Stimulated activated CD4-positive, alpha-beta T cell treated with anti-CD3 and anti-CD28 coated beads, Interleukin-4, amount 100 ng/mL, for 1 hour (primary cell): ENCODE measurements around the gene MRM2.
A peak's percentile ranks its signal among the peaks of the same experiment; 100 is the strongest.

Experiments used
- DNase-seq: peaks from one replicate; pipeline ENCODE4 v3.0.0-alpha.2; 2020

Gene MRM2

DNA sequence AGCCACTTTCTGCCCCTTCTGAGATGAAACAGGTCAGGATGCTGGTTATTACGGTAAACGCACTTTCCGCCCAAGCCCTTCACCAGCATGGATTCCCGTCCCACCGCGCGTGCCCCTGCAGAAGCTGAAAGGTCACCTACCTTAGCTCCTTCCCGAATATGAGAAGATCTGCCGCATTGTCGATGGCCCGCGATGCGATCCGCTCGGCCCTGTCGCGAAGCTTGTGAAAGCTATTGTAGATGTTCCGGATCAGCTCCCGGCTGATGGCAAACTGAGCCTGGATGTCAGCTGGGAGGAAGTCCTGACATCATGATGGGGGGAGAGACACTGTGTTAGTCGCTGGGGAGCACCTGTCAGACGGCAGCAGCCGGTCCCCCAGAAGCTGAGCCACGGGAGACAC is 22.2 kb upstream of the MRM2 start:
- no peak for DNase-seq

GRCh38 chr7:2263176-2263575 is 21.2 kb upstream of the MRM2 start:
- DNase-seq: no peak

DNA sequence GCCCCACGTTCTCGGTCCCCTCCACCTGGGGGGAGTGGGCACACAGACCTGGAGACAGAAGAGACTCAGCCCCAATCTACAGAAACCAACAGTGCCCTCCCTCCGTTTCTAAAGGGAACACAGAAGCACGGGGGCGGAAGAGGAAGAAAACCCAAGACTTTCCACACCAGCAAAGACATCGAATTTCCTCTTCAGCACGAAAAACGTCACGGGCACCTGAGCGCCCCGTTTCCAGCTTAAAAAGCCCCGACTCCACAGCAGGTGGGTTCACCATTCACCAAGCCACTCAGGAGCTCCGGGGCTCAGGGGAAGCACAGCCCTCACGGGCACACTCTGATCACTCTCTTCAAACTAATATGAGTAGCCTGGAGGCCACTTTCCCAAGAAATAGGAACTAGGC is 19.6 kb upstream of the MRM2 start:
- no peak for DNase-seq

GRCh38 chr7:2260820-2261219 is 18.8 kb upstream of the MRM2 start:
- no peak for DNase-seq

DNA sequence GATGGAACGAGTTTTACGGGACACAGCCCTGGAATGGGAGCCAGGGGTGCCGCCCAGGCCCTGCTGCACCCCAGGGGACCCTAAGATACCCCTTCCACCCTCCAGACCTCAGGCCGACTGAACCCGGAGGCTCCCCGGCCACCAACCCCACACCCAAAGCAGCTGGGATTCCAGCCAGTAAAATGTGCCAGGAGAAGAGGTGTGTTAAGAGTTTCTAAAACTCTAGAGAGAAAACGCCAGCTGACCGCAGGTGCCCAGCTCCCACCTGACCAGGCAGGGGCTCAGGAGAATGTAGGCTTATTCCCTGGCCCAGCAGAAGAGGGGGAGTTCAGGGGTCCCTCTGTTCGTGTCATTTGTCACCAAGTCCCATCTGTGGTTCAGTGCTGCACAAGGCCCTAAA is 17.5 kb upstream of the MRM2 start:
- DNase-seq: no peak

DNA sequence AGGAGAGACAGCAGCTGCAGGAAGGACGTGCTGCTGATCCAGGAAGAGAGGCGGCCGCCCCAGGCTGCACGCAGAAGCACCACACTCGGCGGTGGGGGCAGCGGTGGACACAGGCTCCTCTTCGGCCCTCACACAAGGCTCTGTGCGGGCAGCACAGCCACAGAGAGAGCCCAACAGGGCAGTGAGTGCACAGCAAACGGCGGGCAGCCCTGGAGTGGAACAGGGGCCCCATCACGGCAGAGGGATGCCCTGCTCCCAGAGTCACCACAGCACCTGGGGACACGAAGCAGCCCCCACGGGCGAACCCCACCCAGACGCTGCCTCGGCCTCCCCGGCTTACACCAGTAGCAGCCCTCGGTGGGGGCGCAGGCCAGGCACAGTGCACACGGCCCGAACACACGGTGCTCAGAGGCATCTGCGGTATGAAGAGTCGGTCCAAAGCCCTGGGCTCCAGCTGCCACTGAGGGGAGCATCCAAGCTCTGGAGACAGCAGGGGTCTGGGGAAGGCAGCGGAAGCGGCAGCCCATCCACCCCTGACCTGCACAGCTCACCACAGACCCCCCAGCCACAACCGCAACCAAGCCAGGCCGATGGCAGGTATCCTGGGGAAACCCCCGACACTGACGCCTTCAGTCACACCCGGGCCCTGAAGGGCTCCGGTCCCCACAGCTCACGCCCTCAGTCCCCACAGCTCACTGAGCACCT is 16.8 kb upstream of the MRM2 start:
- no peak for DNase-seq

DNA sequence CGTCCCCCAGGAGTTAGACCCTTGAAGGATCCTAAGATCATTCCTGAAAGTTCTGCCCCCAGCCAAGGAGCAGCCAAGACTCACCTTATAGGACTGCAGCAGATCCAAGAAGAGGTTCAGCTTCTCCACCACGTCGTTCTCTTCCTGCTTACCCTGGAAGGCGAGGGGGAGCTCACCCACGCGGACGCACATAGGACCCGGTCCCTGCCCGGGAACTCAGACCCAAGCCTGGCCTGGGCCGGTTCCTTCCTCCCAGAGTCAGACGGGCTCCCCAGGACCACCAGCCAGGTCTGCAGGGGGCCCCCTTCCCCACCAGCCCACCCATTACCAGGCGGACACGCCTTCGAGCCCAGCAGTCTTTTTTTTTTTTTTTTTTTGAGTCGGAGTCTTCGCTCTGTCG is 15.6 kb upstream of the MRM2 start:
- no peak for DNase-seq

- DNase-seq: no peak
These were observed 15.1 kb upstream of the MRM2 start for GRCh38 chr7:2257046-2257551.

GRCh38 chr7:2256306-2257045 is 14.5 kb upstream of the MRM2 start:
- no peak for DNase-seq

DNA sequence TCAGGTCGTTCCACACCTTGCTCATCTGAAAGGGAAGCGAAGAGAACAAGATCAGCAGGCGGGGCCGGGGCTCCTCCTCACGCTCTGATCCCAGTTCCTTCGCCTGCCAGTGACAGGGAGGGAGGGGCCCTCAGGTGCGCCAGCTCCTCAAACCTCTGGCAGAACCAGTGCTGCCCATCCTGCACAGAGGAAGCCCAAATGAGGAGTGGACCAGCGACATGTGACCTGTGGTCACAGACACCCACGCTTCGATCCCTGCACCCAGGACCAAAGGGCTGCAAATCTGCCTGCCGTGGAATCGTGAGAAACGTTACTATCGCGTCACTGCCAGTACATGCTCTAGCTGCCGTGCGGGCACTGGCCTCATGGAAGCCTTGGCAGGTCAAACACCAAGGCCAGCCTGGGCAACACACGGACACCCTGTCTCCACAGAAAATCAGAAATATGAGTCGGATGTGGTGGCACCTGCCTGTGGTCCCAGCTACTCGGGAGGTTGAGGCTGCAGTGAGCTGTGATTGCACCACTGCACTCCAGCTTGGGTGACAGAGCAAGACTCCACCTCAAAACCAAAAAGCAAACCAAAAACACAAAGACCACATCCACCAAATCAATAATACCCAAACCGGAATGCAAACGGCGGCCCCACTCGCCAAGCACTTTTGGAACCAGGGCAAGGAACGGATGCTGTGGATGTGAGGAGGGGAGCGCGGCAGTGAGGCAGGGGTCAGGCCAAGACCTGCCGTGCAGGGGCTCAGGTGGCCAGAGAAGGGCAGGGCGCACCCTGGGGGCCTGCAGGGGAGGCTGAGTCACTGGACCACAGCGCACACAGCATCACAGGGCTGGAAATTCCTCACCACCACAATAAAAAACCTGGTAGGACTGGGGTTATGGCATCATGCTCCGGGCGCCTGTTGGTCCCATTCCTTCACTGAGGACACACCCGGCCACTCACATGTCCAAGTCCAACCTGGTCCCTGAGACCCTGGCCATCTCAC is 13.4 kb upstream of the MRM2 start:
- DNase-seq: no peak

- DNase-seq: no peak
These were observed 12.6 kb upstream of the MRM2 start for GRCh38 chr7:2254429-2255144.

DNA sequence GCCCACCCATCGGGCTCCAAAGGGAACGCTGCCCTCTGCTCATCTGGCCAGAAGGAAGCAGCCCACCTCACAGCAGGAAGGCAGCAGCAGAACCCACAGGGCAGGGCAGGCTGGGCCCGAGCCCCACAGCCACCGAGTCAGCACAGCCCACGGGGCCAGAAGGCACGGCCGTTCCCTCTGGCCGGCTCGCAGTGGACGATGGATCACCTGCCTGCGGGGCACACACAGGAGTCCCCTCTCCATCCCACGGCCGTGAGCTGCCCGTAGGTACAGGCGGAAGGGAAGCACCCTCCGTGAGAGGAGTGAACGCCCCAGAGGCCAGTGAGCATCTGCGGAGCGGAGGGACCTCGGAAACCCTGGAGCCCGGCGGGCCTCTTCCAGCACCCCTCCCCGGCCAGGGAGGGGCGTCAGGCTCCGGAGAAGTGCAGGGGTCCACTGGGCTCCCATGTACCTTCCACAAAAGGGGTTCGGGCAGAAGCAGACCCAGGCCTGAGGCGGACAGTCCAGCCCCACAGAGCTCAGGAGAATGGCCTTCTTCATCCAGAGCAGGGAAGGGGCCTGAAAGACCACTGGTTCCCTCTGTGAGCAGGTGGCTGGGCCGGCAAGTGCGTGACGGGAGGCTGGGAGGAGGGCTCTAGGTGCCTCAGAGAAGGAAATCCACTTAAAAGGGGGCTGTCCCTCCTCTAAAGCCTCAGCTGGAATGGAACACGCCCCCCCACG is 11.7 kb upstream of the MRM2 start:
- no peak for DNase-seq

DNA sequence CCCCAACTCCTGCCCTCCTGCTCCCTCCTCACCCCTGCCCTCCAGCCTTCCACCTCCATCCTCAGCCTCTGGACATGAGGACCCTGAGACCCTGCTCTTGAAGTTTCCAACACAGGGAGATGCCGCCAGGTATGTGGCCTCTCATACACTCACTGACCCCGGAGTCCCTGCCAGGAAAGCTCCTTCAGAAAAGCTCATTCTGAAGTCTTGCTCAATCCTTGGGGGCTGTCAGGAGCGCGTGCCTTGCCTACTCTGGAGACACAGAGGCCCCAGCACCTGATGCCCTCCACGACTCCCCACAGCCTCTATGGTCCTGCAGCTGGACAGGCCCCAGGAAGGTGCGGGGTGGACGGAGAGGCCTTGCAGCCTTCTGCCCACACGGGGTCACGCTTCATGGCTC is 11.0 kb upstream of the MRM2 start:
- DNase-seq: no peak

DNA sequence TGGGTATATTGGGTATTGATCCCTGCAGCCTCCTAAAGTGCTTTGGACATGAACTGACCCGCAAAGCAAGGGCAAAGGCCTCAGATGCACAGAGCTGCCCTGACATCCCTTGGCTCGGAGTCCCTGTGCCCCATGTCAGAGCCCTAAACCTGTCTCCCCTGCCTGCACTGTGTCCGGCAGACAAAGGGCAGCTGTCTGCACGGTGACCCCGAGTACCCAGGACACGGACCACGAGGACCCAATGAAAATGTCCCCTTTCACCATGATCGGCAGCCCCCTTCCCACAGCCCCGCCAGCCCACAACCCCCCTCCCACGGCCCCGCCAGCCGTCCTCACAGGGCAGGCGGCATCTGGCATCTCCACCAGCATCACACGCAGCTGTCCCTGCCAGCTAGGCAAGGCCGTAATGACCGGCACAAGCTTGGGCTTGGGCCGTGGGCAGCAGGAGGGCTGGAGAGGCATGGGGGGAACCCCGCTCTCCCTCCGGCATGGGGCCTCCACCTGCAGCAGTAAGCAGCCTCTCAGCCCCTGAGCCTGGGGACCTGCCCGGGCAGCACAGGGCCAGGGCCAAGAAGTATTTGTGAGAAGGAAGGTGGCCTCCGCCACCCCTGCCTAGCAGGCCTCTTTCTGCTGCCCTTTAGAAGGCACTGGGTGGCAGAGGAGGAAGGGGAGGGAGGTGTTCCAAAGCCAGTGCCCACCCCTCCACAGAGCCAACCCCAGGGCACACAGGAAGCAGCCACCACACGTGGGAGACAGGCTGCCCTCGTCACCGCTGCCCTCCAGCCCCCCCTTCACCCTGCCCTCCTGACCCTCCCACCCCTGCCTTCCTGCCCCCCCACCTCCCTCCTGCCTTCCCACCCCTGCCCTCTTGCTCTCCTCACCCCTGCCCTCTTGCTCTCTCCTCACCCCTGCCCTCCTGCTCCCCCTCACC is 10.1 kb upstream of the MRM2 start:
- DNase-seq: no peak

DNA sequence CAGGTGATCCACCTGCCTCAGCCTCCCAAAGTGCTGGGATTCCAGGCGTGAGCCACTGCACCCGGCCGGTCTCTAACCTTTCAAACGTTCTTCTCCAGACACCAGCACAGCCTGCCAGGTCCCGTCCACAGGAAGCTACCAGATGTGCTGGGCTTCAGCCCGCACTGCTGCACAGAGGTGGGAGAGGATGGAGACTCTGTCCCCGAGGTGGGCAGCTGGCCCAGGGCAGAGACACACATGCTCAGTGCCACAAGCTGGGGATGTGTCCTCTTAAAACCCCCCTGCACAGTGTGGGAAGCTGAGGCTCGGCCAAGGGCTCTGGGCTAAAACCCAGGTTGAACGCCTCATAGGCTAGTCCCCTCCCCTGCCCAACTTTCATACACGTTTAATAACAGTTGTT is 9.4 kb upstream of the MRM2 start:
- no peak for DNase-seq

- DNase-seq: no peak
These were observed 7.8 kb upstream of the MRM2 start for GRCh38 chr7:2249744-2250323.

DNA sequence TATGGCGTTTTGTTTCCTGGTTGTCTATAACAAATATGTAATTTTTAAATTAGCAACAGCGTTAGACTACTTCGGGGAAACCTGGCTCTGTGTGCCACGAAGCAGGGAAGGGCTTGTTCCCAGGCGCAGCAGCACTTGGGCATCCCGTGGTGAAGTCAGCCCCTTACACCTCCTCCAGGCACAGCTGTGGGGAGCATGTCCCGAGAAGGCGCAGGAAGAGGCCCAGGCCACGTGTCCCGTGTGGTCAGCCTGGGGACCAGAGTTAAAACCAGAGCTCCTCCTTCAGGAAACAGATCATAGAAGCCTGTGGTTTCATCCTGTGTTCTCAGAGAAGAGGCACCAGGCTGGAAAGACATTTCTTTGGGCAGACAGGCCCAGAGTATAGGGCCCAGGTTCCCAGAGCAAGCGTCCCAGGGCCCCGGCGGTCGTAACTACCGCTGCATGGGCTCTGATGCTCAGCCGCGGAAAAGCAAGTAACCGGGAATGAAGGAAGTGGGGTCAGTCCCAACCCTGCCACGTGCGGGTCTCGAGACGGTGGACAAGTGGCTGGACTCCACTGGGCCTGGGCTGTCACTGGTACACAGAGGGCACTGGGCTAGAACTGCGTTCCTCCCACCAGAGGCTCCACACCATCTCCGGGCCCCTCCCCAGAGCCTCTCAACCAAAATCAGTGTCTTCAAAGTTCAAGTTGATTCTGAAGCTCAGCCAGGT is 7.1 kb upstream of the MRM2 start:
- DNase-seq: no peak

- peak; percentile 29 for DNase-seq
These were observed 5.4 kb upstream of the MRM2 start for GRCh38 chr7:2247141-2247995.
